ENCODE data around the gene MEF2A.
"Not testable (repeated sequence)": the region's sequence is repeated elsewhere in the genome, so short reads cannot be mapped to it uniquely, and the experiment has no call there.

Gene MEF2A

GRCh38 chr15:99729327-99729726 lies 163.5 kb downstream of the MEF2A start:
- no peak overlapping the region for H3K4me3 ChIP-seq (ENCODE audit: low read depth, low read length)
- no peak for TF ChIP-seq CTCF (IDR thresholded peaks at IDR 0.05; ENCODE audit: insufficient read depth, low read depth, low read length, missing control alignments)
- DNase-seq (ENCODE audit: low read depth), result no peak

GRCh38 chr15:99729920-99730319 lies 164.1 kb downstream of the MEF2A start:
- peak; percentile 37 for DNase-seq (ENCODE audit: low read depth)
- H3K4me3 ChIP-seq (ENCODE audit: low read depth, low read length), result no peak overlapping the region
- peak; percentile 42 for TF ChIP-seq CTCF (IDR thresholded peaks at IDR 0.05; ENCODE audit: insufficient read depth, low read depth, low read length, missing control alignments)

- H3K4me3 ChIP-seq (ENCODE audit: low read depth, low read length), result no peak overlapping the region
- no peak for TF ChIP-seq CTCF (IDR thresholded peaks at IDR 0.05; ENCODE audit: insufficient read depth, low read depth, low read length, missing control alignments)
- no peak for DNase-seq (ENCODE audit: low read depth)
Measured at GRCh38 chr15:99731336-99732123, 165.7 kb downstream of the MEF2A start.

GRCh38 chr15:99732124-99732750 lies 166.5 kb downstream of the MEF2A start:
- peak; percentile 15 for DNase-seq (ENCODE audit: low read depth)
- no peak for TF ChIP-seq CTCF (IDR thresholded peaks at IDR 0.05; ENCODE audit: insufficient read depth, low read depth, low read length, missing control alignments)

GRCh38 chr15:99732751-99733267 lies 167.0 kb downstream of the MEF2A start:
- peak overlapping the region; percentile 87 for H3K4me3 ChIP-seq (ENCODE audit: low read depth, low read length)
- TF ChIP-seq CTCF (IDR thresholded peaks at IDR 0.05; ENCODE audit: insufficient read depth, low read depth, low read length, missing control alignments), result no peak
- DNase-seq (ENCODE audit: low read depth), result peak; percentile 38

More at GRCh38 chr15:99732124-99732750, 166.5 kb downstream of the MEF2A start:
- H3K4me3 ChIP-seq (ENCODE audit: low read depth, low read length), result peak overlapping the region; percentile 87

GRCh38 chr15:99733268-99734039 lies 167.7 kb downstream of the MEF2A start, which contains the start of gene LYSMD4:
TSS of gene LYSMD4 (minus strand) at chr15:99733437. CDS start at chr15:99731999, 1,438 bp downstream.
- TF ChIP-seq CTCF (IDR thresholded peaks at IDR 0.05; ENCODE audit: insufficient read depth, low read depth, low read length, missing control alignments), result no peak
- peak; percentile 98 for DNase-seq (ENCODE audit: low read depth)
- peak within 1 kb of the TSS; percentile 87 for H3K4me3 ChIP-seq (ENCODE audit: low read depth, low read length)

- DNase-seq (ENCODE audit: low read depth), result not testable (repeated sequence)
- H3K4me3 ChIP-seq (ENCODE audit: low read depth, low read length), result peak overlapping the region; percentile 74
Measured at GRCh38 chr15:99734040-99734291, 168.2 kb downstream of the MEF2A start.

All from GM12865 (cell line).